Left colon (tissue), 2 donors: ENCODE results near the gene SORCS1. TPM values are rescaled to one million over a fixed set of nuclear protein-coding genes. Genes with fewer than 3 reads are reported as not detected.
"Not testable (repeated sequence)": the region's sequence is repeated elsewhere in the genome, so short reads cannot be mapped to it uniquely, and the experiment has no call there.

Experiments used
- ATAC-seq: fragments of 200-7000 bp; cut with Tn5 transposase; one replicate; pipeline ENCODE4 v1.9.1; 2020; ENCODE audit warnings: mild to moderate bottlenecking, moderate library complexity
- DNase-seq, 2 donors: peaks; one replicate each; pipeline ENCODE4 v3.0.0-alpha.2; 2020
- intact Hi-C, 2 donors: fragments of 100-400 bp; cut with DNase I in 1 of 2; cut with micrococcal nuclease in 1 of 2; formaldehyde crosslinking; loops; one replicate each; pipeline versions ENCODE4 v1.11.2 to v1.14.0; 2022; cut with DNase I, micrococcal nuclease
- total RNA-seq, 2 donors: library from RNA; stranded (reverse); fragmentation: NEBNext Ultra II Directional; extraction: Animal tissue kit (Norgen Biotek cat#: 25700); gene quantifications; one replicate each; pipeline ENCODE4 v1.2.1, GENCODE V29; 2021
- donor health status: DM: no; HTN: no; CAD: no.
- donor health status: DM: yes; HTN: yes; CAD: no.

The SORCS1 gene
- total RNA-seq, 2 donors from 2014 or later, result 1.1 to 2.7 TPM

DNA sequence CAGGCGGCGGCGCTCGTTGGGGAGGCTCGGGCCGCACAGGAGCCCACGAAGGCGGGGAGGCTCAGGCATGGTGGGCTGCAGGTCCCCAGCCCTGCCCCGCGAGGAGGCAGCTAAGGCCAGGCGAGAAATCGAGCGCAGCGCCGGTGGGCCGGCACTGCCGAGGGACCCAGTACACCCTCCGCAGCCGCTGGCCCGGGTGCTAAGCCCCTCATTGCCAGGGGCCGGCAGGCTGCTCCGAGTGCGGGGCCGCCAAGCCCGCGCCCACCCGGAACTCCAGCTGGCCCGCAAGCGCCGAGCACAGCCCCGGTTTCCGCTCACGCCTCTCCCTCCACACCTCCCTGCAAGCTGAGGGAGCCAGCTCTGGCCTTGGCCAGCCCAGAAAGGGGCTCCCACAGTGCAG lies 236.4 kb downstream of the SORCS1 start:
- DNase-seq, ATAC-seq, intact Hi-C loops: not testable (repeated sequence)

DNA sequence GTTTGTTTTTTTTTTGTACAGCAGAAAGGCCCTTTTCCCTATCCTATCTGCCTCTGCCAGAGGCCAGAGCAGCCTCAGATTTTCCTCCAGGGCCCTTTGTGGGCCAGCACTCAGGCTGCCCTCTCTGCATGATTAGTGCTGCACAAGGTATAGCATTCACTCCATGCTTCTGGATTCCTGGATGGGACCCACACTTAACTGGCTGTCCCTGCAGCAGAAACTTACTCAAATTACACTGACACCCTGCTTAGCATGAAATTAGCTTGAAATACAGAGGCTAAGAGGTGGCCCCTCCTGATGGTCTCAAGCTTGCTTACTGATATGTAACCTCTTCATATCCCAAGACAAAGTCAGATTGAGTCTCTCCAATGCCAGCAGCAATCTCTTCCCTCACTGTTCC lies 239.3 kb downstream of the SORCS1 start:
- DNase-seq (no peak), ATAC-seq (no peak)
- intact Hi-C loops, result no loop called here

GRCh38 chr10:106920538-106920937 lies 244.0 kb downstream of the SORCS1 start:
- ATAC-seq, result no peak
- no peak for DNase-seq
- intact Hi-C loops, result no loop called here

GRCh38 chr10:106919871-106920282 lies 244.6 kb downstream of the SORCS1 start:
- intact Hi-C loops, result no loop called here
- DNase-seq, result no peak
- ATAC-seq, result no peak

DNA sequence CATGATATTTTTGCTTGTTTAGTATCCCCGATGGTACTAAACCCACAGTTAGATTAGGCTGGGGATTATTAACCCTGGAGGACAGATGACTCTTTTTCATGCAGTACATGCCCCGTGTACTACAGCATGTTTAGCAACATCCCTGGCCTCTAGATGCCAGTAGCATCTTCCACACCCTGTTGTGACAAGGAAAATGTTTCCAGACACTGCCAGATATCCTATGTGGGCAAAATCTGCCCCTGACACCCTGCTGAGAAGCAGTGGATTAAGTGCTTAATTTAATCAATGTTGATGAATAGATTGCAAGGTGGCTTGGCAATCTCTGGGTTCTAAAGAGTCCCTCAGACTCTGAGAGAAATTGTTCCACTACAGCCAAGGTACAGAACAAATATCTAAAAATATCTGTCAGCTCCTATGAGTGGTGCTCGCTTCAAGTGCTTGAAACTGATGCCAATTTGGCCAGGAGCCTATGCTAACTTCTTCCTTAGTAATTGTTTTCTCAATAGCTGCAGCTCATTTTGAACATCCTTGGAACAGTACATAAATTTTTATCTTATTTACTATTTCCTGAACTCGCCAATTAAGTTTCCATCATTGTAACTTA lies 247.0 kb downstream of the SORCS1 start:
- intact Hi-C loops, result no loop called here
- ATAC-seq (no peak), DNase-seq (no peak)

- ATAC-seq, result no peak
- DNase-seq, result no peak
- intact Hi-C loops, result no loop called here
Measured at GRCh38 chr10:106914016-106914415, 250.5 kb downstream of the SORCS1 start.

DNA sequence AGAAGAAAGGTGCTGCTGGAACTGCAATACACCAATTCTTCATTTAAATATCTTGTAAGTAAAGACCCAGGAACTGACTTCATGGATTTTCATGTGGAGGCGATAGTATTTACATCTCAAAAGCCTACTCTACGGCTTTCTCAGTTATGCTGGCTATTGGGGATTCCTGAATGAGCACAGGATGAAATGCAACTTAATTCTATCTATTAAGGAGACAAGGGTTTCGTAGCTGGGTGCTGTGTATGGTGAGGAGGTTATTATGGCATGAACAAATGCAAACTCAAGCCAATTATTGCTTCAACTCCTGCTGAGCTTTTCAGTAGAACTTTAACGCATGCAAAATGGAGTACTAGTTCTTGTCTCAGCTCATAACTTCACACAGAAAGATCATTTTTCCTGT lies 251.2 kb downstream of the SORCS1 start:
- ATAC-seq (no peak), DNase-seq (no peak)
- intact Hi-C loops, result no loop called here

DNA sequence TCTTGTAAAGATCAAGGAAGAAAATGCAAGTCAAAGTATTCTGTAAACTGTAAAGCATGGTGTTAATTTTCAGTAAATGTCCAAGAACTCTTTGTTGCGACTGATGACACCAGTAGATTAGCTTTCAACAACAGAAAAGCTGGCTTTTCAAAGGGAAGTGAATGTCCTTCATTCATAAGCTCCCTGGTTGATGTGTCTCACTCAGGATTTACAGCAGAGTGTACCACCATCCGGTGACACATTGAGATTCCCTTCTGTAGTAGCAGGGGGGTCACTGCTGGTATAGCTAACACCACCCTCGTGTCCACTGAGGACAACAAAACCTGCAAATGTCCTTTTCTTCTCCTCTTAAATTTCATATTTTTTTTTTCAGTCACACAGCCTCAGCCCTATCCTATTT lies 253.4 kb downstream of the SORCS1 start:
- intact Hi-C loops, result no loop called here
- DNase-seq (no peak), ATAC-seq (no peak)

DNA sequence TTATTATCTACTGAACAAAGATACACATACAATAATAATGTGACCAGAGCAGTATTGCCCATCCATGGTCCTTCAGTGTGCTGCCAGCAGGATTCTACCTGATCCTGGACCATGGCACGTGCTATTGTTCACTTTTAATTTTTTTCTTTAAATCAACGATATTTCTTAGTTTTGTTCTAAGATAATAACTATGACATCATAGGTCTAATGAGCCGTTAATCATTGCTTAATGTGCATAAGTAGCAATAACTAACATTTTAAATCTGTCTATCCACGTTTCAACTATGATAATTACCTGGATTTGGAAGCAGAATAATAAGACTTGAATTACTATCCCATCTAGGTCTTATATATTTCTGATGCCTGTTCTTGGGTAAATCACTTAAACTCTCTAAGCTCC lies 253.8 kb downstream of the SORCS1 start:
- no peak for DNase-seq
- no peak for ATAC-seq
- intact Hi-C loops, result no loop called here

- ATAC-seq (no peak), DNase-seq (no peak)
- intact Hi-C loops, result no loop called here
Measured at GRCh38 chr10:106908225-106908624, 256.3 kb downstream of the SORCS1 start.

- ATAC-seq (no peak), DNase-seq (no peak)
- intact Hi-C loops, result no loop called here
Measured at GRCh38 chr10:106904209-106904608, 260.3 kb downstream of the SORCS1 start.

GRCh38 chr10:106903180-106903579 lies 261.3 kb downstream of the SORCS1 start:
- DNase-seq (no peak), ATAC-seq (no peak)
- intact Hi-C loops, result no loop called here

- DNase-seq (no peak), ATAC-seq (no peak)
- intact Hi-C loops, result no loop called here
Measured at GRCh38 chr10:106900016-106900652, 264.4 kb downstream of the SORCS1 start.

GRCh38 chr10:106898446-106898845 lies 266.1 kb downstream of the SORCS1 start:
- DNase-seq (no peak), ATAC-seq (no peak)
- intact Hi-C loops, result no loop called here

DNA sequence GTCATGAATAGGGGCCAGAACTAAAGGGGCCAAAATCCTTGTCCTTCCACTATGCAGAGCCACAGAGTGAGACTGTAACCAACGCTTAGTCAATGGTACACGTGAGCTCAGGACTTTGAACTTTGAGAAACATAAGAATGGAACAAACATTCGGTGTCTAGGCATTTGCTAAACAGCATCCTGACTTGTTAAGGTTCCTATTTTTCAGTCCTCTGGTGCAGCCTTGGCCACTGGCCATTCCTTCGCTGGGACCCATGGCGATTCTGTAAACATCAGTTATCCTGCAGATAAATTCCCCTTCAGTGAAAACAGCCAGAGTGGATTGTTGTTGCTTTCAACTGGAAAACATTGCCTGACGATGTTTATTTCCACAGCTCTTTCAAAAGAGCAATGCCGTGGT lies 266.8 kb downstream of the SORCS1 start:
- no peak for ATAC-seq
- peak in 1 of 2 donors; percentile 26 for DNase-seq
- intact Hi-C loops, result no loop called here

DNA sequence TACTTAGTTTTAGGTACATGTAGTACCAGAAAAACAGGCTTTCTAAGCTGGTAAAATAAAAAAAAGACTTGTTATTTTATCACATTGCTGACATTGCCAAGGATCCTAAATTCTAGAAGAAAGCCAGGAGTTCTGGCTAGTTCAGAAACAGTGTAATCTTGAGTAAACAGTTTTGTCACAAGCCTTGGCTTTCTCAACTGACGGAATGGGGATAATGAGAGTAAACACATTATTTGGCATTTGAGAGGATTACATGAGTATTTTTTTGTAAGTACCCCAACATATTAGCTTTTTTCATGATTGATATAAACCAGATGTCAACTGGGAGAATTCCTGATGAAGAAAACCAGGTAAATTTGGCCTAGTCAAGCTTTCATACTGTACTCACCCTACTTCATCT lies 269.8 kb downstream of the SORCS1 start:
- ATAC-seq (no peak), DNase-seq (no peak)
- intact Hi-C loops, result no loop called here

DNA sequence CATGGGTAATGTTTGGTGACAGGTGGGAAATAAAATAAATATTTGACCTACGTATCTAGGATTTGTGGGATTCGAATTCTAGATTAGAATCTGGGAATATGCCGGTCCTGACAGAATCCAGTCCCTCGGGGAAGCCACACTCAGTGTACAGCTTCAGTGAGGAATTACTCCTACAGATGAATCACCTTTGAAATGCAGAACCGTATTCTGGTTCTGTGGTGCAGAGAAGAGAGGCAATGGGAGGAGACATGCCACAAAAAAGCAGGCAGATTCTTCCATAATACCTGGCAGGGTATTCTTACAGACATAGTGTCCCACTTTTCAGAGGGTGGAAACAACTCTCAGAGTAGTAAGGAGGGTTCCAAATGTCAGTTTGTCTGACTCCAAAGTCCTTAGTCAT lies 286.9 kb downstream of the SORCS1 start:
- intact Hi-C loops, result no loop called here
- ATAC-seq (no peak), DNase-seq (no peak)

DNA sequence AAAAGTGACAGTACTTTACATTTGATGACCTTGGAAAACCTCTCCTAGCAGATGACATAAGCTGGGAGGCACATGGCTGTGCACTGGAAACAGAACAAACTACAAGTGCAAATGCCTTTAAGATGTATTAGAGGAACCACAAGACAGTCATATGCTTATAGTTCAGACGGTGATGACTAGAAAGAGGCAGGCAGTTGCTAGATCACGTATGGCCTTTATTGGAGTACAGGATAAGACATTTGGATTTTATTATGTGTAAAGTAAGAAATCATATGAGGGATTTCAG lies 290.0 kb downstream of the SORCS1 start:
- intact Hi-C loops, result no loop called here
- no peak for DNase-seq
- no peak for ATAC-seq

DNA sequence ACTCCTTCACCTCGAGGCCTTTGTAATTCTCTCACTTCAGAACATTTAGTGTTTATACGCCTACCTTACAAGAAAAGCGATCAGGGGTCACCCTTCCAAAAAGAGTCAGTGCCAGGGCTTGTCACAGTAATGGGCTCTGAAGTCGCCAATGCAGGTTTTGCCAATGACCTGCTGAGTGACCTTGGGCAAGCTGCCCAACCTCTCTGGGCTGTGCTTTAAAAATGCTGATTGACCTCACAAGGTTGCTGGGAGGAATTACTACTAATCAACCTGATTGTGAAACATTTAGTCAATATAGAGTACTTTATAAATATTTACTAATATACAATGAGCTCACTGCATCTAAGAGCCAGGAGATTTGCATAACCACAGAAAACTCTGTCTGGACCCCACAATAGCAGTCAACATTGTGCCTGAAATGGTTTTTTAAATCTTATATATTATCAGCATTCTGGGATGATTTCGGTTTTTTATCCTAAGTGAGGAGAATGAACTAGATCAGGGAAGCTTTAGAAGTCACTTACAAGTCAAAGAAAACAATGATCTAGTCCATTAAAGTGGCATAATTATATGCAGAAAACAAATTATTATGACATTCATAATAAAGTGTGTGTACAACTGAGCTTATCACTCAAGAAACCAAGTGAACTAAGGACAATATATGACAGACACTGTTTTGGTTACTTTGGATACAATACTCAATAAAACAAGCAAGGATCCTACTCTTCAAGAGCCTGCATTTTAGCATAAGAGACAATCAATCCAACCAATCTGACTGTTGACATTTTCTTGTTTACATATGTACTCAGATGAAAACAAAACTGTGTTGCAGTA lies 290.5 kb downstream of the SORCS1 start:
- ATAC-seq, result no peak
- intact Hi-C loops, result no loop called here
- DNase-seq, result no peak

DNA sequence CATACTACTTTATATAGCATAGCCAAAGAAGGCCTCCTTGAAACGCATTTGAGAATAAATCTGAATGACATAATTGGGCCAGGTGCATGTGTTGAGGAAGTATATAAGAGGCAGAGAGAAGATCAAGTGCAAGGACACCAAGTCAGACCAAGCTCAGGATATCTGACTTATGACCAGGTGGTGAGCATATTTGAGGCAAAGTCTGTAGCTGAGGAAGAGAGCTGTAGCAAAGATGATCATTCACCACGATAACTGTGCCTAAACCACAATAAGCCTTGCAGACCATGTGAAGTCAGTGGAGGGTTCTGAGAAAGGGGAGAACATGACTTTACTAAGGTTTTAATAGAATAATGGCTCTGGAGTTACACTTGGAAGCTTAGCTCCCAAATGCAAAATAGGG lies 292.3 kb downstream of the SORCS1 start:
- ATAC-seq (no peak), DNase-seq (no peak)
- intact Hi-C loops, result no loop called here
